GM21717 (cell line): Measurements from ENCODE around the gene CAMTA1.
"Not testable (repeated sequence)": the region's sequence is repeated elsewhere in the genome, so short reads cannot be mapped to it uniquely, and the experiment has no call there.

Source experiments
- ATAC-seq: cut with Tn5 transposase; IDR thresholded peaks from one replicate; pipeline ENCODE4 v1.9.1; 2021; ENCODE audit warnings: mild to moderate bottlenecking, moderate library complexity; ENCODE audit not compliant: unreplicated experiment

Gene CAMTA1

GRCh38 chr1:7586031-7586941 lies 801.0 kb downstream of the CAMTA1 start:
- no peak for ATAC-seq

DNA sequence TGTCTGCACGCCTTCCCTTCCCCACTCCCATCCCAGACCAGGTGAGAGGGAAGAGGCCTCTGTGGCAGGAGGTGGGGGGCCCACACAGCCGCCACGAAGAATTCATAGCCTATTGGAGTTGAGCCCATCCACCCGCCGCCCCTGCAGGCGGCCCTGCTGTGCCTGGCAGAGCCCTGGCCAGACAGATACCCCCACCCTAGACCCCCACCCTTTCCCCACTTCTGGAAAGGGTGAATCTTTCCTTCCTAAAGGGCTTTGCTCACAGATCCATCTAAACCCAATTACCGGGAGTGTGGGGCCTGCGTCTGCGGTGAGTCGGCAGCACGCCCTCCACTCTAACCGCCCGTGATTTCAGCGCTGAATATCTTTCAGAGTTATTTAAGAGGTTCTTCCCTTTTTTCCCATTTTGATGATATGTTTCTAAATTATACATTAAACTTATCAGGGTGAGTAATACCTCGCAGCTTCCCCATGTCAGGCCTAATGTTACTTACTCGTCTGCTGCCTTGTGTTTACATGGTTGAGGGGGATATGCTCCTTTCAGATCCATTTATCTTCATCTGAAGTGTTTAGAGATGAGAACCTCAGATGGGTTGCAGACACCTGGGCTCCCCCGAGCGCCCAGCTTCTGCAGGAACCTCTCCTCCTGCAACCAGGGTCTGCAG lies 802.0 kb downstream of the CAMTA1 start:
- no peak for ATAC-seq

- ATAC-seq = no peak
Measured at GRCh38 chr1:7587773-7588456, 802.7 kb downstream of the CAMTA1 start.

GRCh38 chr1:7588457-7588827 lies 803.2 kb downstream of the CAMTA1 start:
- no peak for ATAC-seq

GRCh38 chr1:7589080-7589735 lies 804.0 kb downstream of the CAMTA1 start:
- ATAC-seq = no peak

DNA sequence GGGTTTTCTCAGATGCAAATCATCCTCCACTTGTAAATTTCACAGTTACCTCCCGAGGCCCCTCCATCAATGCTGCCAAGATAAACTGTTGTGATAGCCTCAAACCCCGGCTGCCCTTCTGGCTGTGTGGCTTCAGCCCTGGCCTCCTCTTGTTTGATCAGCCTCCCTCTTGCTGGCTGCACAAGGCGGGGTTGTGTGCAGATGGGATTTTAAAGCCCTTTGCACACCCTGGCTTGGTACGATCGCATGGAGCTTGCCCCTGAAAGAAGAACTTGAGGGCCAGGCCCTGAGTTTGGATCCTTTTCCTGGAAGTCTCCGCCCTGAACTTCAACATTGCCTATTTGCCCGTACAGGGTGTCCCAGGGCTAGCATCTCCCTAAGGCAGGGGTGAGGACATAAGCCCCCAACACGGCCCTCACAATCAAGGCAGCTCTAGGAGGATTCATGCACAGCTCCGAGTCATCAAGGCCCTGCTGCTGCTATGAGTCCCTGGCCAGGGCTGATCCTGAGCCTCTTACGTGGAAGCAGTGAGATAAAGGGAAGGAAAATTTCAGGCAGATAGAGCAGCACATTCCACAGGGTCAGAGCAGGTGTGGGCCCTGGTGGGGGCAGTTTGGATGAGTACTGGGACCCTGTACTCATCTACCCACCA lies 804.6 kb downstream of the CAMTA1 start:
- ATAC-seq = no peak

DNA sequence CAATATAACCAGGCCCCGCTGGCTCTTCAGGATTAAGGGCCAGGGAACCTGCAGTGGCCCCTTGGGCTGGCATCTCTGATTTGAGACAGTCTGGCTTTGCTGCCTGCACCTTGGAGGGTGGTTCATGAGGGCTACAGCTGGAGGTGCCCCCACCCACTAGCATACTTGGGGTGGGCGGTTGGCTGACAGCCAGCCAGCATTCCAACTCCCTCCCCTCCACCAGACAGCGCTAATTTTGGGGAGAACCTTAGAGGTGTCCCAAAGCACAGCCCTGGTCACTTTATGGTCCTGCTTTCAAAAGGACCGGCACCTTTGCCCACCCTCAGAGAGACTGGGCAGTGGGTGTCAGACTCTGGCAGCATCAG lies 805.2 kb downstream of the CAMTA1 start:
- ATAC-seq = no peak

DNA sequence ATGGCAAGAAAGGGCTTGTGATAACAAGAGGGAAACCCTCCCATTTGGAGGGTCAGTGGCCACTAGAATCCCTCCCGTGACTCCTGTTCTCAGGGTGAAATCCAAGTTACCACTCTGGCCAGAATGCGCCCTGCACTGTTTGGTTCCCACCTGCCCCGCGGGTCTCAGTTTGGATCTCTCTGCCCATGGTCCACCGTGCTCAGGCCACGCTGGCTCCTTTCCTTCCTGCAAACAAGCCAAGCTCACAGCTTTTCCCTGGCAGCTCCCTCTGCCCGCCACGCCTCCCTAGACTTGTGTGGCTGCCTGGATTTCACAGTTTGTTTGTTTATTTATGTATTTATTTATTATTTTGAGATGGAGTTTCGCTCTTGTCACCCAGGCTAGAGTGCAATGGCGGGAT lies 806.3 kb downstream of the CAMTA1 start:
- no peak for ATAC-seq

DNA sequence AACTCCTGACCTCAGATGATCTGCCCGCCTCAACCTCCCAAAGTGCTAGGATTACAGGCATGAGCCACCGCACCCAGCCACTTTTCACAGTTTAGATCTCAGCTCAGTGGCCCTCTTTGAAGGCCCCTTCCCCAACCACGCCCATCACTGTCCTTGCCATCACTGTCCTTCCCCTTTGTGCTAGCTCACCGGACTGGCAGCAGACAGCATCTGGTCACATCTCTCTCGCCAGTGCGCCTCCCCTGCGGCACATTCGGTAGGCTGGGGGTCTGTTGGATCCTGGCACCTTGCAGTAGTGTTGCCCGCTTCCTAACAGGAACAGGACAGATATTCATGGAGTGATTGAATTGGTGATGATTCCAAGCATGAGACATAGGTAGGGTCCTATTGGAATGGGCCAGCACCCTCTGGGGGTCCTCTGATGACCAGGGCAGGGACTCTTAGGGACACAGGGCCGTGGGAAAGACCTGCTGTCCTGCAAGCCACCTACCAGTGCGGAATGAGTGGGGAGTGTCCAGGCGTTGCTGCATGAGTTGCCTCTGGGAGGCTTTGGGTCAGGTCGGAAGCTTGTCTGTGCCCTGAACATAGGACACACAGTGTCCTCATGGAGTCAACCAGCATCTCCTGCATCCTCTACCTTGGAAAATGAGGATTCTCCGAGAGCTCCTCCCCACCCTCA lies 807.0 kb downstream of the CAMTA1 start:
- ATAC-seq = no peak

GRCh38 chr1:7594002-7594713 lies 808.9 kb downstream of the CAMTA1 start:
- ATAC-seq = no peak

- no peak for ATAC-seq
Measured at GRCh38 chr1:7594714-7595295, 809.6 kb downstream of the CAMTA1 start.

GRCh38 chr1:7595336-7595735 lies 810.1 kb downstream of the CAMTA1 start:
- no peak for ATAC-seq

- ATAC-seq = no peak
Measured at GRCh38 chr1:7596126-7596965, 811.1 kb downstream of the CAMTA1 start.

GRCh38 chr1:7598058-7598457 lies 812.8 kb downstream of the CAMTA1 start:
- not testable (repeated sequence) for ATAC-seq

DNA sequence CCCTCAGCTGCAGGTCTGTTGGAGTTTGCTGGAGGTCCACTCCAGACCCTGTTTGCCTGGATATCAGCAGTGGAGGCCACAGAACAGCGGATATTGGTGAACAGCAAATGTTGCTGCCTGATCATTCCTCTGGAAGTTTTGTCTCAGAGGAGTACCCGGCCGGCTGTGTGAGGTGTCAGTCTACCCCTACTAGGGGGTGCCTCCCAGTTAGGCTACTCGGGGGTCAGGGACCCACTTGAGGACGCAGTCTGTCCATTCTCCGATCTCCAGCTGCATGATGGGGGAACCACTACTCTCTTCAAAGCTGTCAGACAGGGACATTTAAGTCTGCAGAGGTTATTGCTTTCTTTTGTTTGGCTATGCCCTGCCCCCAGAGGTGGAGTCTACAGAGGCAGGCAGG lies 819.7 kb downstream of the CAMTA1 start:
- ATAC-seq = not testable (repeated sequence)

GRCh38 chr1:7606096-7606495 lies 820.8 kb downstream of the CAMTA1 start:
- no peak for ATAC-seq

DNA sequence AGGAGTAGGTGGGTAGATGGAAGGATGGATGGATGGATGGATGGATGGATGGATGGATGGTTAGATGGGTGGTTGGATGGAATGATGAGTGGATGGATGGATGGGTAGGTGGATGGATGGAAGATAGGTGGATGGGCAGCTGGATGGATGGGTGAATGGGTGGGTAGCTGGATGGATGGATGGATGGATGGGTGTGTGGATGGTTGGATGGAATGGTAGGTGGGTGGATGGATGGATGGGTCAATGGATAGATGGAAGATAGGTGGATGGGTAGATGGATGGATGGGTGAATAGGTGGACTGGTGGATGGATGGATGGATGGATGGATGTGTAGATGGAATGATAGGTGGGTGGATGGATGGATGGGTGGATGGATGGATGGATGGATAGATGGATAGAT lies 821.8 kb downstream of the CAMTA1 start:
- ATAC-seq = no peak

DNA sequence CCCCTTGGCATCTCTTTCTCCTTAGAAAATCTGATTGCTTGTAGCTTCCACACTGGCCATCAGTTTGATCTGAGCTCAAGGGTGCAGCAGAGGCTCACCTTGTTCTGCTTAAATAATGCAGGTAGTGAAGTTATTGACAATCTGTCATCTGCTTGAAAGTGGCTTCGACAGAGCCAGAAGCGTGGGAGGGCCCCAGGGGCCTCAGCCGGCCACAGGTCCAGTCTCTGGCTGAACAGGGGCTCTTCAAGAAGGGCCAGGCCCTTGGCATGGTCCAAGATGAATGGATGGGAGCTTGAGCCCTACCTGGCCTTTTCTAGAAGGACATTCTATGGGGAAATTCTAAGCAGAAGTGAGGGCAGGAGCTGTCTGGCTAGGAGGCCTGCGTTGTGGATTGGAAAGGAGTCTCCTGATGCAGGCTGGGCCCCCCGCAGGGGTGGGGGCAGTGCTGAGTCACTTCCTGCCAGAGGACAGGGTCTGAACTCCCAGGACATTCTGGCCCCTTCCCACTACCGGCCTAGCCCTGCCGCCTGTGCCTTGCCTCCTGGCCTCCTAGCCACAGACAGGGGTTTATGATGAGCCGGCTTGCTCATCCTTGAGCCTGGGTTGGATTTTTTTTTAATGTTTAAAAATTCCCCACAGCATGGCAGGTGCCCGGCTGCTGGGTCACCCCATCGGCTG lies 823.5 kb downstream of the CAMTA1 start:
- no peak for ATAC-seq
